ENCODE results near the gene GPAT2. TPM values are rescaled to one million over a fixed set of nuclear protein-coding genes. Genes with fewer than 3 reads are reported as not detected.
A peak's percentile ranks its signal among the peaks of the same experiment; 100 is the strongest.
"Not testable (repeated sequence)": the region's sequence is repeated elsewhere in the genome, so short reads cannot be mapped to it uniquely, and the experiment has no call there.

GPAT2 gene
- total RNA-seq, 1 donor, result 11.8 TPM

DNA sequence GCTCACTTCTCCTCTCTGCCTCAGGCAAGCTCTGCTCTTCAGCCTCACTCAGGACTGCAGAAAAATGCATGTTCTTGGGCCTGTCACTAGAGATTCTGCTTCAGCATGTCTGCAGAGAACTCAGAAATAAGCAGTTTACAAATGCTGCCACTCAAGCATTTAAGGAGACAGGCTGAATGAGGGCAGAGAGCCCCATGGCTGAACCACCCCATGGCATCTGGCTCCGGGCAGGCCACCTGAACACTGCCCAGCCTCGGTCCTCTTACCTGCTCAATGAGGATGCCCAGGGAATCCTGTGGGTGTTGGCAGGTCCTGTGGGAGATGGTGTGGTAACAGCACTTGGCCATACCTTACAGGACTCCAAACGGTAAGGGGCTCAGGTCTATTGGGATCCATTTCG lies 31.2 kb upstream of the GPAT2 start:
- DNase-seq (ENCODE audit: low read depth in 2 of 3, low spot score in 2 of 3), result not testable (repeated sequence)

DNA sequence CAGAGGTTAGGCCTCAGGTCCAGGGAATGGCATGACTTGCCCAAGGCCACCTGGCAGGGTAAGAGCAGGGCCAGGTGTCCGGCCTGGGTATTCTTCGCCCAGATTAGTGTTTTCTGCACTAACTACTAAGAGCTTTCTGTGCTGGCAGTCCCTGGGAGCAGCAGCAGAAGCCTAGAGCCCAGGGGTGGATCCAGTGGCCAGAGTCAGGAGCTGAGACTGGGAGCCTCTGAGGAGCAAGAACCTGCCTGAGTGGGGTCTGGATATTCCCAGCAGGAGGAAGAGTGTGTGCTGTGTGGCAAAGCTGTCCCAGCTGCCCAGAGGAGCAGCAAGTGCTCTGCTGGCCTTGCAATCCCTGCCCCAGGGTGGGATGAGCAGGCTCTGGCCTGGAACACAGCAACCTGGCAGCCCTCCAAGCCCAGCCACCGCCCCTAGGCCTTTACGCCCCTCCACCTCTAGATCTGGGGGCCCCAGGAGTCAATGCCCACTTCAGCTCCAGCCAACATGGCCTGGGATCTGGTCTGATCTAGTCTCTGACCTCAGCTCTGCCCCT lies 30.7 kb upstream of the GPAT2 start:
- no peak for DNase-seq (ENCODE audit: low read depth in 2 of 3, low spot score in 2 of 3)

GRCh38 chr2:96064760-96065159 lies 30.0 kb upstream of the GPAT2 start:
- not testable (repeated sequence) for DNase-seq (ENCODE audit: low read depth in 2 of 3, low spot score in 2 of 3)

DNA sequence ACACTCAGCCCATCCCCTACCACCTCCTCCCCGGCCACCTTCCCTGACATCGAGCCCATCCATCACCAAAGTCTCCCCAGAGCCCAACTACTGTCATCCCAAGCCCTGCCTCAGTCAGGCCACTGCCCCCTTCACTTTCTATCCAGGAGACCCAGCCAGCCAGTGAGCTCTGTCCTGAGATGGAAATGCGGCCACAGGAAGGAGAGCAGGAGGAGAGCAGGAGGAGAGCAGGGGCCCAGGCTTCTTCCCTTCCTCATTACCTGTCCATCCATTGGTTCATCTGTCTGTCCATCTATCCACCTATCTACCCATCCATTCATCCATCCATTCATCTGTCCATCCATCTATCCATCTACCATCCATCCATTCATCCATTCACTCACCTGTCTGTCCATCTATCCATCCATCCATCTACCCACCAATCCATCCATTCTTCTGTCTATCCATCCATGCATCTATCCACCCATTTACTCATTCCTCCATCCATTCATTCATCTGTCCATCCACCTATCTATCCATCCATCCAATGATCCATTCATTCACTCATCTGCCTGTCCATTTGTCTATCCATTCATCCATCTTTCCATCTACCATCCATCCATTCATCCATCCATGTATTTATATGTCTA lies 29.4 kb upstream of the GPAT2 start:
- DNase-seq (ENCODE audit: low read depth in 2 of 3, low spot score in 2 of 3), result not testable (repeated sequence)

DNA sequence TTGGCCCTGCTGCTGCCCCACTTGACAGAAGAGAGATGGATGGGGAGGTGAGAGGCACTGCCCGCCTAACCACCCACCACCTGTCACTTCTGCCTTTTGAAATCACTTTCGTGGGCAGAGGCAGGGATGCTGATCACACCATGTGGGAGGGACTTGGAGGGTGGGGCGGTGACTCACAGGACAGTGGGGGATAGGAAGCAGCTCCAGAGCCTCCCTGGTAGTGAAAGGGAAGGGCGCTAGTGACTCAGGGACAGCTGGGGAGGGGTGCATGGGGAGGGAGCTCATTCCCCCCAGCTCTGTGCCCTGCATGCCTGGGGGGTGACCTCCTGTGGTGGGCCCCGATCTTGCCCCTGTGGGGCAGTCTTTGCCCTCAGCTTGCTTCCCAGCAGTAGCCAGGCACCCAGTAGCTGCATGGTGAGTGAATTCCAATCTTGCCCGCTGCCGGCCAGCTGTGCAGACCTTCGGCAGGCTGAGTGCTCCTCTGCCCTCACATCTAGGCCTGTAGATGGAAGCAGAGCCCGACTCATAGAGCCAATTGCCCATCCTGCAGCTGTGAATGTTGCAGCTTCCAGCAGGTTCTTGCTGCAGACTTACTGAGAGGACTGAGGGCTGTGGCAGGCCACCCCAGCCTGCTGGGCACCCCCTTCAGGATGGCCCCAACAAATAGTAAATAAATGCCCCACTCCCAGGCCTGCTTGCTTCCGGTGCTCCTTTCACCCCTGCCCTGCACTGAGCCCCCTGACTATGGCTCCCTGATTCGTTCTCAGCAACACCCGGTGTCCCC lies 28.6 kb upstream of the GPAT2 start:
- peak in 2 of 3 donors; percentile 23 to 43 for DNase-seq (ENCODE audit: low read depth in 2 of 3, low spot score in 2 of 3)

- not testable (repeated sequence) for DNase-seq (ENCODE audit: low read depth in 2 of 3, low spot score in 2 of 3)
Measured at GRCh38 chr2:96062483-96062882, 27.8 kb upstream of the GPAT2 start.

DNA sequence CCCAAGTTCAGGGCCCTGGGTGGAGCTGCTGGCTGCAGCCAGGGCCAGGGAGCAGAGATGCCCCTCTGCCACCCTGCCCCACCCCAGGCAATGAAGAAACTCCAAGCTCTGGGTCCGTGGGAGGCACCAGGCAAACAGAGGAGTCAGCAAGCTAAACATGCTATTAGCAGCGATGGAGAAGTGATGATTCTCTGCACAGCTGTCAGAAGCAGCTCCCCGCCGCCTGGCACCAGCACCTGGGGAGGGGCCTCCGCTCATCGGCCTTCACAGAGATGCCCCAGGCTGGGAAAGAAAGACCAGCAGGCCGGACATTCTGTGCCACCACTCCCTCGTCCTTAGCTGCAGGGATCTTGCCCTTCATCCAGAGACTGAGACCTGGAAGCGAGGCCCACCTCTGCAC lies 27.2 kb upstream of the GPAT2 start:
- not testable (repeated sequence) for DNase-seq (ENCODE audit: low read depth in 2 of 3, low spot score in 2 of 3)

DNA sequence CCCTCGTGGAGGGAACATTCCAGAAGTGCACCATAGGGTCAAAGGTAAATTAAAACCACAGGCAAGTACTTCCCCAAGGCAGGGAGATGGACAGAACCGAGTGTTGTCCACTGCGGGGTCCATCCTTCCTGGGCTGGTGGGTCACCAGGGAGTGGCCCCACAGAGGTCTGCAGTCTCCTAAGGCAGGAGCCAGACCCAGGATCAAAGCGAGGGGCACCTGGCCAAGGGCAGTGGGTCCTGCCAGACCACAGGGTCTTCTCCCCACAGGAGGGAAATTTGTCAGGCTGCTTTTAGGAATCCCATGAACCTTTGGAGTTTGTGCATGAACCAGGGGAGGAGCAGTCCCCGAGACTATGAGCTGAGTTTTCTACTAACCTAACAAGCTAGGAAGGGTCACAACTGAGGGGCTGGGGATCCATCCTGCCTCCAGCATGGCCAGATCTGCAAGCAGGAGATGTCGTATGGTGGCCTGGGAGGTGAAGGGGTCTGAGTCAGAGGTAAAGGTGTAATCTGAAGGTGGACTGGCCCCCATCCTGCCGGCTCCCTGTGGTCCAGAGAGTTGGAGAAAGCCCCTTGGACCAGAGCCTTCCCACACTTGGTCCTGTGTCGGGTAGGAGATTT lies 26.6 kb upstream of the GPAT2 start:
- DNase-seq (ENCODE audit: low read depth in 2 of 3, low spot score in 2 of 3), result not testable (repeated sequence)

DNA sequence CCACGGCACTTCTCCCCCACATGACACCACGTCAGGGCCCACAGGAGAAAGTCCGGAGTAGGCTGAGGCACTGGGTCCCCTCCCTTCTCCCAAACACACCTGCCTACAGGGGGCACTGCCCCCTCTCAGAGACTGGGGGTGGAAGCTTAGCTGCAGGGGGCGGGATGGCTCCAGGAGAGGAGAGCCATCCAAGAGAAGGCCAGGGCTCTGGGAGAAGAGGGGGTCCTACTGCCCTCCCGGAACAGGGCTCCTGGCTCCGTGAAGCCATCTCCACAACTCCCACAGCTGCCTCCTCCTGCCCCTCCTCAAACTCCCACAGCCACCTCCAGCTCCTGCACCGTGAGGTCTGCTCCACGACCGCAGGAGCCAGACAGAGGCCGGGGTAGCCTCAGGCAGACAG lies 25.6 kb upstream of the GPAT2 start:
- not testable (repeated sequence) for DNase-seq (ENCODE audit: low read depth in 2 of 3, low spot score in 2 of 3)

DNA sequence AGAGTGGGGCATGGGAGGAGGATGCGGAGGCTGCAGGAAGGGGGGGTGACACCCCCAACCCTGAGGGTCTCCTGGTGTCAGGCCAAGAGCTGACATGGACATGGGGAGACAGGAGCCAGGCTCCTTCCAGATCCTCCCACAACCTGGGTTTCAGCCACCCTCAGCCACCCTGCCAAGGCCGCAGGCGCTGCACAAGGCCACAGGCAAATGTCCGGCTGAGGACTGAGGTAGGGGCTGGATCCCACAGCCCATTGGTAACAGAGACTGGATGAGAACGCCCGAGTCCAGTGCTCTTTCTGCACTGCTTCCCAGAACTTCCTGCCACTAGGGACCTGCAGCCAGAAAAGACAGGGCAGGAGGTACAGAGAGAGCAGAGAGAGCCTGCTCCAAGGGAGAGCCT lies 24.7 kb upstream of the GPAT2 start:
- DNase-seq (ENCODE audit: low read depth in 2 of 3, low spot score in 2 of 3), result not testable (repeated sequence)

GRCh38 chr2:96055830-96056229 lies 21.1 kb upstream of the GPAT2 start:
- not testable (repeated sequence) for DNase-seq (ENCODE audit: low read depth in 2 of 3, low spot score in 2 of 3)

DNA sequence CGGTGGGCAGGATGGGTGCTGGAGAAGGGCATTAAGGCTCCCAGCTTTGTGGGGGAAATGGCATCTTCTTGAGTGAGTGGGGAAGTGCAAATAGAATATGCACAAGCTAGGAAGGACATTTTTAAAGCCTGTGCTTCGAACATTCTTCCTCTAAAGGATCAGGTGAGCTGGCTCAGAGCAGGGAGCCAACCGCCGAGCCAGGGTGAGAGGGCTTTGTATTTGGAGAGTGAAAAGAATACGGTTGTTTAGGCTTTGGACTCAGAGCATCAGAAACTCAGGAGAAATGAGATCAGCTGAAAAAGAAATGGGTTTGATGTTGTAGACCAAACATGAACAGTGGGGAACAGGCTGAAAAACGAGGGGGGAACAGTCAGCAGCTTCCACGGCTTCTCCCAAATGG lies 19.8 kb upstream of the GPAT2 start:
- DNase-seq (ENCODE audit: low read depth in 2 of 3, low spot score in 2 of 3), result not testable (repeated sequence)

GRCh38 chr2:96053385-96053784 lies 18.7 kb upstream of the GPAT2 start:
- not testable (repeated sequence) for DNase-seq (ENCODE audit: low read depth in 2 of 3, low spot score in 2 of 3)

GRCh38 chr2:96052632-96053031 lies 17.9 kb upstream of the GPAT2 start:
- not testable (repeated sequence) for DNase-seq (ENCODE audit: low read depth in 2 of 3, low spot score in 2 of 3)

DNA sequence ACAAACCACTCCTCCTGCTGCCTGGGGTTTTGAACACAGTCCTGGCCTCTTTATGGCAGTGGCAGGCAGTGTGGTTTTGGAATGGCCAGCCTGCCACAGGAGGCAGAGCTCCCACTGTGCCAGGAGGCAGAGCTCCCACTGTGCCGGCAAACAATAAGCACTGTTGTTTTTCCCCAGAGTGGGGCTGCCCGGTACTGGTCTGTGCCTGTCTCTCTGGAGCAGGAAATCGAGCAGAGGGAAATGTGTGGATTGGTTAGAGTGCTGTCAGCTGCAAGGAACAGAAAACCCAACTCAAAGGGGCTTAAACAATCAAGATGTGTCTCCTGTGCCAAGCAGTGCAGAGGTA lies 15.2 kb upstream of the GPAT2 start:
- DNase-seq (ENCODE audit: low read depth in 2 of 3, low spot score in 2 of 3), result not testable (repeated sequence)

- not testable (repeated sequence) for DNase-seq (ENCODE audit: low read depth in 2 of 3, low spot score in 2 of 3)
Measured at GRCh38 chr2:96049049-96049916, 14.6 kb upstream of the GPAT2 start.

DNA sequence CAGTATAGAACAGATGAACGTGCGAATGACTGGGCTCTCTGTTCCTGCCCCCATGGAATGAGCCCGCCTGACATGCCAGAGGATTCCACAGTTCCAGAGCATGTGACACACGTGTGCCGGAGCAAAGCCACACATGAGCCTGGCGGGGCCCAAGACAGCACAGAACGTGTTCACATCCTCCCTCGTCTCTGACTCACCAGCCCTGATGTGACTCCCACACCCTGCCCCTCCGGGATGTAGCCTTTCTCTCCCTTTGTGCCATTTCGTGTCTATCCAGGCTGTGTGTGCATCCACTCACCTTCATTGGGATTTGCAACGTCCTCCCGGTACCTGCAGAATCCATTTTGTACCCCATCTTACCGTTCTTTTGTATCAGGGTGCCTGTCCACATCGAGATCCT lies 838 bp upstream of the GPAT2 start:
- DNase-seq (ENCODE audit: low read depth in 2 of 3, low spot score in 2 of 3), result not testable (repeated sequence)

GRCh38 chr2:96033997-96034396 lies 719 bp downstream of the GPAT2 start:
- DNase-seq (ENCODE audit: low read depth in 2 of 3, low spot score in 2 of 3), result not testable (repeated sequence)

DNA sequence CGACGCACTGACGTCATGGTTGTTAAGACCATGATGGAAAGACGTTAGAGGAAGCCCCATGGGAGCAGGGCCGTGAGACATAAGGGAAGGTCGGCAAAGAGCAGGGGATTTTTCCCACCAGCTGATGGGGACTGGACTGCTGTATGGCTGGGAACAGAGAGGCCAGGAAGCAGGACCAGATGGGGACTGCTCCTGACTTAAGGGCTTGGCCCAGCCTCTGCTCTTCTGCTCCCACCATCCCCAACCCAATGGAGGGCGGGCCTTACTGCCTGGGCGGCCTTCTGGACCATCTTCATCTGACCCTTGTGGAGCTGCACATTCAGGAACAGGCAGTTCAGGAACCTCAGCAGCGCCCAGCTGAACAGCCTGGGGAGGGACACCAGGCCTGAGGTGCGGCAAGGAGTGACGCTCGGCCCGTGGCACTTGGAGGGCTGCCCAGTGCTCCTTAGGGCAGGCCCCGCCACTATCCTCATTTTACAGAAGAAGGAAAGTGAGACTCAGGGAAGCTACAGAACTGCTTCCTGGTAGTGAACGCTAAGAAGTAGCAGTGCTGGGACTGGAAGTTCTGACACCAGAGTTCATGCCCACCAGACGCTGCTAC lies 6.9 kb downstream of the GPAT2 start:
- DNase-seq (ENCODE audit: low read depth in 2 of 3, low spot score in 2 of 3), result not testable (repeated sequence)

- DNase-seq (ENCODE audit: low read depth in 2 of 3, low spot score in 2 of 3), result not testable (repeated sequence)
Measured at GRCh38 chr2:96025755-96026154, 9.0 kb downstream of the GPAT2 start.
